Left lung (tissue), 10 donors: ENCODE results near the gene ARID5B. TPM values are rescaled to one million over a fixed set of nuclear protein-coding genes. Genes with fewer than 3 reads are reported as not detected.
A peak's percentile ranks its signal among the peaks of the same experiment; 100 is the strongest.

Experiments
- ATAC-seq: fragments of 200-7000 bp; cut with Tn5 transposase; one replicate; pipeline ENCODE4 v1.9.1; 2020; ENCODE audit warnings: moderate library complexity
- DNase-seq, 4 donors: peaks; one replicate each; pipeline ENCODE4 v3.0.0-alpha.2; 2013 to 2020
- H3K27ac ChIP-seq, 2 donors: fragments of 200-600 bp; sonication (generic) in 1 of 2; one replicate each; pipeline versions ENCODE4 v1.5.0 to v1.8.0; 2020 to 2021
- H3K27me3 ChIP-seq, 2 donors: fragments of 200-600 bp; sonication (generic) in 1 of 2; one replicate each; pipeline versions ENCODE4 v1.5.0 to v1.8.0; 2020 to 2021
- H3K36me3 ChIP-seq, 2 donors: fragments of 200-600 bp; sonication (generic) in 1 of 2; one replicate each; pipeline versions ENCODE4 v1.5.0 to v1.8.0; 2020 to 2021
- H3K4me1 ChIP-seq, 2 donors: fragments of 200-600 bp; one replicate each; pipeline ENCODE4 v1.8.0; 2021
- H3K4me3 ChIP-seq, 2 donors: fragments of 200-600 bp; sonication (generic) in 1 of 2; one replicate each; pipeline versions ENCODE4 v1.5.0 to v1.8.0; 2020 to 2021; ENCODE audit warnings: mild to moderate bottlenecking in 1 of 2
- H3K9me3 ChIP-seq, 2 donors: fragments of 200-600 bp; sonication (generic) in 1 of 2; one replicate each; pipeline versions ENCODE4 v1.5.0 to v1.8.0; 2020 to 2021
- intact Hi-C, 2 donors: fragments of 100-400 bp; cut with DNase I; formaldehyde crosslinking; loops; one replicate each; pipeline versions ENCODE4 v1.11.2 to v1.14.2; 2022
- polyA plus RNA-seq, 6 donors: library from polyadenylated mRNA; unstranded; fragments of 120-200 nt; gene quantifications; one replicate each; pipeline ENCODE4 v1.2.1, GENCODE V29; 2013; ENCODE audit not compliant: insufficient read length in 6 of 6
- total RNA-seq, 2 donors: library from RNA; stranded (reverse); fragmentation: NEBNext Ultra II Directional; extraction: Animal tissue kit (Norgen Biotek cat#: 25700); gene quantifications; one replicate each; pipeline ENCODE4 v1.2.1, GENCODE V29; 2021
- TF ChIP-seq, protein P1 (sequence below), 2 donors: fragments of 200-600 bp; sonication (generic) in 1 of 2; IDR thresholded peaks; one replicate each; pipeline versions ENCODE4 v1.5.0 to v1.8.0; 2021; ENCODE audit warnings: antibody characterized with exemption in 2 of 2
- donor health status: DM: no; HTN: yes; CAD: no.
- donor health status: DM: no; HTN: no; CAD: no.

The ARID5B gene
- total and polyA plus RNA-seq, 8 donors, result 29.9 to 51.5 (median 44.4) TPM

DNA sequence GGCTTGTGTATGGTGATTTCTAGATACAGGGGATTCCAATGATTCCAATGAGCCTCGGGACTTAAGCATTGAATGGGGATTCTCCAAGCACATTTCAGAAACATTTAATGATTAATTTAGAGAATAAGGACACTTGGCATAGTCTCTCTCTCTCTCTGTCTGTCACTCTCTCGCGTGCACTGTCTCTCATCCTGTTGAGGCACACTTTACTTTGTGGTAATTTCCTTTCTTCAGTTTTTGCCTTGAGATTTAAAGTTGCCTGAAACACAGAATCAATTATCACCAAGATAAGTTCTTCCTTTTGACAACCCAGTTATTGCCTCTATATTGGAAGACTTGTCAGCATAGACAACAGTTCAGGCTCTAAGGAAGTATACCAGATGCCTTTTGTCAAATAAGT is 131.6 kb downstream of the ARID5B start:
- TF ChIP-seq, protein P1, sequence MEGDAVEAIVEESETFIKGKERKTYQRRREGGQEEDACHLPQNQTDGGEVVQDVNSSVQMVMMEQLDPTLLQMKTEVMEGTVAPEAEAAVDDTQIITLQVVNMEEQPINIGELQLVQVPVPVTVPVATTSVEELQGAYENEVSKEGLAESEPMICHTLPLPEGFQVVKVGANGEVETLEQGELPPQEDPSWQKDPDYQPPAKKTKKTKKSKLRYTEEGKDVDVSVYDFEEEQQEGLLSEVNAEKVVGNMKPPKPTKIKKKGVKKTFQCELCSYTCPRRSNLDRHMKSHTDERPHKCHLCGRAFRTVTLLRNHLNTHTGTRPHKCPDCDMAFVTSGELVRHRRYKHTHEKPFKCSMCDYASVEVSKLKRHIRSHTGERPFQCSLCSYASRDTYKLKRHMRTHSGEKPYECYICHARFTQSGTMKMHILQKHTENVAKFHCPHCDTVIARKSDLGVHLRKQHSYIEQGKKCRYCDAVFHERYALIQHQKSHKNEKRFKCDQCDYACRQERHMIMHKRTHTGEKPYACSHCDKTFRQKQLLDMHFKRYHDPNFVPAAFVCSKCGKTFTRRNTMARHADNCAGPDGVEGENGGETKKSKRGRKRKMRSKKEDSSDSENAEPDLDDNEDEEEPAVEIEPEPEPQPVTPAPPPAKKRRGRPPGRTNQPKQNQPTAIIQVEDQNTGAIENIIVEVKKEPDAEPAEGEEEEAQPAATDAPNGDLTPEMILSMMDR (IDR thresholded peaks at IDR 0.05), result no peak
- H3K27me3 ChIP-seq, result no peaks in the 10 kb centered on the region
- DNase-seq, result no peak
- no peaks in the 10 kb centered on the region for H3K9me3 ChIP-seq
- intact Hi-C loops, result no loop called here
- no peak for ATAC-seq
- H3K27ac ChIP-seq, result no peak overlapping the region
- no peaks in the 10 kb centered on the region for H3K36me3 ChIP-seq
- H3K4me3 ChIP-seq, result no peak overlapping the region
- H3K4me1 ChIP-seq, result peaks cover 6 to 20% of the 10 kb centered on the region in 2 donors

DNA sequence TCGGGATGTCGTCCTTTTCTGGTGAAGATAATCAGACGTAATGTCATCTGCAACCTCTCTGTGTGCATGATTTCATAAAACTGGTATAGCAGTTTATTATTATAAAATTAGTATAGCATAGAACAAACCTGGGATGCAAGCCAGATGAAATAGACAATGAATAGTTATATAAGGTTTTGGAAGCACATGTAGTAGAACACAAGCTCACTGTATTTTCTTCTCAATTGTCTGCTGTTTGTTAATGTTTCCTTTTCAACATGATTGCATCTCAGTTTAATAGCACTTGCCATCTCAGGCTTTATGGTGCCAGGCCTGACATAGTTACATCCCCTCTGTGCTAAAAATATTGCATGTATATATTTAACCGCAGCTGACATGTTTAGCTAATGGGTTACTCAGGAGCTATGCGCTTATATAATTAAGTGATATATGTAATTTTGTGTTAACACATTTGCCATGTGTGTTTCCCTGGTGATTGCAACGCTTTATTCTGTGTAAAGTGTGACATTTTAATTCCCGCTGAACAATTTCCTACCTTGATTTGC is 132.7 kb downstream of the ARID5B start:
- TF ChIP-seq, protein P1 (IDR thresholded peaks at IDR 0.05), result no peak
- ATAC-seq (no peak), DNase-seq (no peak)
- Histone ChIP-seq H3K4me3 (no peak overlapping the region), H3K9me3 (no peaks in the 10 kb centered on the region), H3K27ac (no peak overlapping the region), H3K4me1 (peaks cover 13 to 24% of the 10 kb centered on the region in 2 donors), H3K36me3 (no peaks in the 10 kb centered on the region), H3K27me3 (no peaks in the 10 kb centered on the region)
- intact Hi-C loops, result no loop called here

DNA sequence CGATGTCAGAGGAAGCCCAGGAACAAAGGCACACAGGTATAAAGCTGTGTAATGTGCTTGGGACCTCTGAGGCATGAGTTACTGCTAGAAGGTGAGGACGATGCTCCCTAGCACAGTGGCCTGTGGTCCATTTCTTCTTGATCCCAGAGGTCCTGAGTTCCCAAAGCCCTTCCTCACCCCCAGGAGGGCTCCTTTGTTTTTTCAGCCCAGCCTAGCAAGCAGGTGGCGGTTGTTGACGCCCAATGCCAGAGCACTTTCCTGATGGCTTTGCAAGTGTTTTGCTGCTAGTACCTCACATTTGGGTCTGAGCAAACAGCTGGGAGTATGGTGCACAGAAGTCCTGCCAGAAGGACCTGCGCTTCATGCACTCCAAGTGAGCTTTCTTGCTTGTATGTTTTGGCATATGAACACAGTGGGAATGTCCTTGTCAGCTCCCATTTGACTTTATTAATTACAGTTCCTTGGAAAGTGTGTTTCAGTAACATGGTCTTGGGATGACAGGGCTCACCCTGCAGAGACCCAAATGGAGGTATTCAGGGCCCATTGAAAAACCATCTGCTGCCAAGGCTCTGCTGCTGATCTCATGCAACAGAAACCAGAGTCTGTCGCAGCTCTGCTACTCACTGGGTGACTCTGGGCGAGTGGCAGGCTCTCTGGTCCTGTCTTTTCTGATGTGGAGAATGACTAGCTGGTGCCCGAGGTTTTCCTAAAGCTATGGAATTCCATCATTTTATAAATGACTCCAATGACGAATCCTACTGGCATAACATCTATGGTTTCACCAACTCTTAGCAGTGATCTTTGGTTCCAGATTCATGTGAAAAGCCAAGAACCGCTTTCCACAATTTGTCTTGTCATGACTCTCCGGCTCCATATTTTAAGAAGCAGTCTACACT is 134.9 kb downstream of the ARID5B start:
- no peaks in the 10 kb centered on the region for H3K9me3 ChIP-seq
- no peak overlapping the region for H3K4me3 ChIP-seq
- H3K36me3 ChIP-seq, result no peaks in the 10 kb centered on the region
- DNase-seq (no peak), ATAC-seq (no peak)
- H3K4me1 ChIP-seq, result peaks cover 19 to 38% of the 10 kb centered on the region in 2 donors
- TF ChIP-seq, protein P1 (IDR thresholded peaks at IDR 0.05), result no peak
- H3K27me3 ChIP-seq, result no peaks in the 10 kb centered on the region
- intact Hi-C loops, result no loop called here
- peak overlapping the region; percentile 74 to 79 for H3K27ac ChIP-seq

DNA sequence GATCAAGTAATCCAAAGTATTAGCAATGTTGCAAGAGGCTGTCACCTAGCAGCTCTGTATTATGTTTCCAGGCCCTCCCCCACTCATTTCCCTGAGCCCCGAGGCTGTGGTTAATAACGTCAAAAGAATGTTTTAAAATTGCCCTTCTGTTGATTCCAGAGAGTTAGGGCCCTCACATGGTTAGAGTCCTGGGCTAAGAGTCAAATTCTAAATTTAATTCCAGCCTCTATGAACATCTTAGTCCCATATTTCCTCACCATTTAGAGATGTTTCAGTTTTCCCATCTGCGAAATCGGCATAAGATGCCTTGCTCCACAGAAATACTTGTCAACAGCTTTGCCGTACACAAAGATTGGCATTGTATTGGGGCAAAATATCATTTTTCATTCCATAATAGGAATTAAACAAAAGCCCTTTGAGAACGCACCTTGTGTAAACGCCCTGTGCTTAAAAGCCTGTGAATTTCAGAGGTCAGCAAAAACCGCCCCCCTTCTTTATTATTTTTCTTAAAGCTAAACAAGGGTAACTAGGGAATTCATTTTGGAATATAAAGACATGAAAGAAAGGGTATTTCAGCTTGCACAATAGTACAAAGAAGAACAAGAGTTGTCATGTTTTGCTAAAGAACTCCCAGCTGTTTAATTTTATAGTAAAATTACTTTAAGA is 135.8 kb downstream of the ARID5B start:
- intact Hi-C loops, result no loop called here
- Histone ChIP-seq H3K9me3 (no peaks in the 10 kb centered on the region), H3K4me3 (no peak overlapping the region), H3K36me3 (no peaks in the 10 kb centered on the region), H3K4me1 (peaks cover 19 to 40% of the 10 kb centered on the region in 2 donors), H3K27me3 (no peaks in the 10 kb centered on the region), H3K27ac (peak overlapping the region; percentile 74 to 79)
- no peak for DNase-seq
- peak; percentile 64 for ATAC-seq
- TF ChIP-seq, protein P1 (IDR thresholded peaks at IDR 0.05), result no peak
